Activated CD8-positive, alpha-beta T cell treated with anti-CD3 and anti-CD28 coated beads for 36 hours (primary cell): Measurements from ENCODE around the gene EHD1. TPM values are rescaled to one million over a fixed set of nuclear protein-coding genes. Genes with fewer than 3 reads are reported as not detected.
"Not testable (repeated sequence)": the region's sequence is repeated elsewhere in the genome, so short reads cannot be mapped to it uniquely, and the experiment has no call there.

Experiments
- ATAC-seq: fragments of 200-7000 bp; cut with Tn5 transposase; one replicate; pipeline ENCODE4 v1.10.0; 2021; ENCODE audit warnings: mild to moderate bottlenecking, moderate library complexity
- CTCF ChIA-PET: fragments of 350-600 bp; sonication (Branson Sonifier 250); formaldehyde crosslinking; loops from one replicate; lab custom pipeline; 2021; ENCODE audit warnings: antibody characterized with exemption; lab: Charles Lee
- POLR2A ChIA-PET: fragments of 350-600 bp; sonication (Branson Sonifier 250); formaldehyde crosslinking; loops from one replicate; lab custom pipeline; 2021; ENCODE audit warnings: antibody characterized with exemption; lab: Charles Lee
- DNase-seq: peaks from one replicate; pipeline ENCODE4 v3.0.0-alpha.2; 2020
- H3K27ac Mint-ChIP-seq: one replicate; pipeline ENCODE4 v1.8.0; 2021; ENCODE audit warnings: mild to moderate bottlenecking, mixed read lengths
- H3K27me3 Mint-ChIP-seq: one replicate; pipeline ENCODE4 v1.8.0; 2021; ENCODE audit warnings: mixed read lengths
- H3K36me3 Mint-ChIP-seq: one replicate; pipeline ENCODE4 v1.8.0; 2021; ENCODE audit warnings: low read depth, mixed read lengths
- H3K4me1 Mint-ChIP-seq: one replicate; pipeline ENCODE4 v1.8.0; 2021; ENCODE audit warnings: low read depth, mixed read lengths
- H3K4me3 Mint-ChIP-seq: one replicate; pipeline ENCODE4 v1.8.0; 2021; ENCODE audit warnings: mild to moderate bottlenecking, moderate library complexity, mixed read lengths
- H3K9me3 Mint-ChIP-seq: one replicate; pipeline ENCODE4 v1.8.0; 2021; ENCODE audit warnings: mixed read lengths
- intact Hi-C: fragments of 100-400 bp; cut with micrococcal nuclease; formaldehyde crosslinking; loops from one replicate; pipeline ENCODE4 v1.10.0; 2022
- total RNA-seq, 2 experiments: library from RNA; stranded (reverse); gene quantifications; one replicate each; pipeline ENCODE4 v1.2.3, GENCODE V29; 2021
- TF ChIP-seq, protein P1 (sequence below): fragments of 200-600 bp; IDR thresholded peaks from one replicate; pipeline ENCODE4 v1.8.0; 2022; ENCODE audit warnings: antibody characterized with exemption, mild to moderate bottlenecking

EHD1 gene
- total RNA-seq, 2 experiments from 2014 or later = 60.3 to 65.1 TPM

DNA sequence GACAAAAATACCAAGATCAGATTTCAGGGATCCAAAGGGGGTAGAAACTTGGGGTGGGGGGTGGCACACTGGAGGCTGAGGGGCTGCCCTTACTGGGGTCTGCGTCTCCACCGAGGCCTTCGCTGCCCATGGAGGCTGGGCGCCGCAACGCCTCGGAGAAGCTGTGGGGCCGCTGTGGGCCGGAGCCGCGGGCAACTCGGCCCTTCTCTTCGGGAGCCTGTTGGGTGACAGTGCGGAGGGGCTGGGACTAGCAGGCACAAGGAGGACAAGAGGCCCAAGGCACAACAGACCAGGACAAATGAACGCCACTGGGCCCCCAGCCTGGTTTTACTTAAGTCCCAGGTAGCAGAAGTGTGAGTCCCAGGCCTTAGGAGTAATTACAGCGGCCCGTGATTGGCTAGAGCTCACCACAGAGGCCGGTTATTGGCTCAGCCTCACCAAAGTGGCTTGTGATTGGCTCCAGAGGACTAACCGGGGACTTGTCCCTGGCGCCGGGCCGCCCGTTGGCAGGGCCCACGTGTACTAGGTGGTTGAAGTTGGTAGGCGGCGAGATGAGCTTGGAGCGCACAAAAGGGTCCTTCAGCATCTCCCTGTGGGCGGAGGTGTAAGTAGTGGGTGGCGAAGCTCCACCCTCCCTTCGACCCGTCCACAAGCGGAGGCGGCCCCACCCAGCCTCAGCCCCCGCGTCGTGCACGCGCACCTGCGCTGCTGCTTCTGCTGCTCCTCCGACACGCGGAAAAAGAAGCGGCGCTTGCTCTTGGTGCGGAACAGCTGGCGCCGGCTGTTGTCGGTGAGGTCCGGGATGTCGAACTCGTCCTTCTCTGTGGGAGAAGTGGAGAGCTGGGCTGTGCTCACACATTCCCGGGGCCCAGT lies 51.6 kb downstream of the EHD1 start:
- H3K27me3 Mint-ChIP-seq = no peaks in the 10 kb centered on the region
- ChIA-PET CTCF (no interaction called here), POLR2A (no interaction called here)
- H3K36me3 Mint-ChIP-seq = no peaks in the 10 kb centered on the region
- no peak for ATAC-seq
- H3K9me3 Mint-ChIP-seq = no peaks in the 10 kb centered on the region
- no peaks in the 10 kb centered on the region for H3K4me1 Mint-ChIP-seq
- no peak for DNase-seq
- no peak overlapping the region for H3K27ac Mint-ChIP-seq
- H3K4me3 Mint-ChIP-seq = no peak overlapping the region
- intact Hi-C loops = no loop called here
- TF ChIP-seq, protein P1, sequence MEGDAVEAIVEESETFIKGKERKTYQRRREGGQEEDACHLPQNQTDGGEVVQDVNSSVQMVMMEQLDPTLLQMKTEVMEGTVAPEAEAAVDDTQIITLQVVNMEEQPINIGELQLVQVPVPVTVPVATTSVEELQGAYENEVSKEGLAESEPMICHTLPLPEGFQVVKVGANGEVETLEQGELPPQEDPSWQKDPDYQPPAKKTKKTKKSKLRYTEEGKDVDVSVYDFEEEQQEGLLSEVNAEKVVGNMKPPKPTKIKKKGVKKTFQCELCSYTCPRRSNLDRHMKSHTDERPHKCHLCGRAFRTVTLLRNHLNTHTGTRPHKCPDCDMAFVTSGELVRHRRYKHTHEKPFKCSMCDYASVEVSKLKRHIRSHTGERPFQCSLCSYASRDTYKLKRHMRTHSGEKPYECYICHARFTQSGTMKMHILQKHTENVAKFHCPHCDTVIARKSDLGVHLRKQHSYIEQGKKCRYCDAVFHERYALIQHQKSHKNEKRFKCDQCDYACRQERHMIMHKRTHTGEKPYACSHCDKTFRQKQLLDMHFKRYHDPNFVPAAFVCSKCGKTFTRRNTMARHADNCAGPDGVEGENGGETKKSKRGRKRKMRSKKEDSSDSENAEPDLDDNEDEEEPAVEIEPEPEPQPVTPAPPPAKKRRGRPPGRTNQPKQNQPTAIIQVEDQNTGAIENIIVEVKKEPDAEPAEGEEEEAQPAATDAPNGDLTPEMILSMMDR = no peak

DNA sequence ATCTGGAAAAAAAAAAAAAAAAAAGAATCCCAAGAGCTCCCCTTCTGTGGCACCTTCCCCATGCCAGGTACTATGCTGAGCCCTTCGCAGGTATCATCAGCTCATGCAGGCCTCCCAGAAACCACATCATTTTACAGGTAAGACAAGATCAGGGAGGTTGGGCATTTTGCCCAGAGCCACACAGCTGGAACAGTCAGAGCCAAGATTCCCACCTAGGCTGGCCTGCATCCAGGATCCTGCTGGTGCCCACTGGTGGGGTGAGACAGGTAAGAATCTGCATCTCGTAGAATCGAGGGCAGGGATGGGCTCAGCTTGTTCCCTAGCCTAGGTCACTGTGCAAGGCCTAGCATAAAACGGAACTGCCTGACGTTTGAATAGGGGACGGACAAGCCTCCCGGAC lies 52.4 kb downstream of the EHD1 start:
- Mint-ChIP-seq H3K4me3 (no peak overlapping the region), H3K9me3 (no peaks in the 10 kb centered on the region), H3K27ac (no peak overlapping the region), H3K4me1 (no peaks in the 10 kb centered on the region), H3K36me3 (no peaks in the 10 kb centered on the region), H3K27me3 (no peaks in the 10 kb centered on the region)
- ChIA-PET POLR2A (no interaction called here), CTCF (no interaction called here)
- no peak for ATAC-seq
- no peak for DNase-seq
- TF ChIP-seq, protein P1 = no peak
- intact Hi-C loops = no loop called here

DNA sequence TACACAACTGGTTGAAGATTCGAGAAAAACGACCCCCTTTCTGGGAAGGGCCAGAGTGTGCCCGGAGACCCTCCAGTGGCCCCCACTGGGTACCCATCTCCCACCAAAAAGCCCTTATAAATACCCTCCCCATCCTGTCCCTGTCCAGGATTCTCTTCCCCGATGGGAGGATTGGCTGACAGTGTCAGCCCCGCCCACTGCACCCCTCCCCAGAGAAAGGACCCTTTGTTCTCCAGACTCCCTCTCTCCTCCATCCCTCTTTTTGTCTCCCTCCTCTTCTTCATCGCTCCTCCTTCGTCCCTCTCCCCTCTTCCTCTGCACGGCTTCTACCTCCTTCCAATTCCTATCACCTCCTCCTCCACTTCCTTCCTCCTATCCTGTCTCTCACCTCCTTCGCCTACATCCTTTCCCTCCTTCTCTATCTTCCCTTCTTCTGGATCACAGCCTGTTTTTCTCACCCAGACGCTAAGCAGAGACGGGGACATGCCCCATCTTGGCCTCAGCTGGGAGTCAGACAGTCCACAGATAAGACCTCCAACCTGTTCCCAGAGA lies 54.8 kb downstream of the EHD1 start:
- intact Hi-C loops = no loop called here
- CTCF ChIA-PET = no interaction called here

DNA sequence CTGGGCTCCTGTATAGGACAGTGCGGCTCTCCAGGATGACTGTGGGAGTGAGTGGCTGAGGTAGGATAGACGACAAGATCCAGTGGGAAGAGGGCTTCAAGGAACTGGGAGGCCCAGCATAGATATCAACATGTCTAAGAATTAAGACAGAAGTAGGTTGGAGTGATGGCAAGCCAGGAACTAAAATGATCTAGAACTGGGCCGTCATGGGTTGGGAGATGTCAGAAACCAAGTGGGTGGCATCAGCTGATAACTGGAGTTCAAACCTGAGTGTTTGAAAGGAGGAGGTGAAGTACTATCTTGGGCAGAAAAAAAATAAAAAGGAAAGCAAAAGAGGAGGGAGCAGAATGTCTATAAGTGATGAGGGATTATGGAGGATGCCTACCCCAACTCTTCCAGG lies 60.9 kb downstream of the EHD1 start:
- H3K4me1 Mint-ChIP-seq = no peaks in the 10 kb centered on the region

More for the DNA sequence above, 54.8 kb downstream of the EHD1 start:
- Mint-ChIP-seq H3K9me3 (no peaks in the 10 kb centered on the region), H3K4me3 (no peak overlapping the region), H3K27ac (no peak overlapping the region), H3K36me3 (no peaks in the 10 kb centered on the region), H3K27me3 (no peaks in the 10 kb centered on the region), H3K4me1 (no peaks in the 10 kb centered on the region)
- no peak for DNase-seq
- TF ChIP-seq, protein P1 = no peak
- POLR2A ChIA-PET = no interaction called here
- no peak for ATAC-seq

DNA sequence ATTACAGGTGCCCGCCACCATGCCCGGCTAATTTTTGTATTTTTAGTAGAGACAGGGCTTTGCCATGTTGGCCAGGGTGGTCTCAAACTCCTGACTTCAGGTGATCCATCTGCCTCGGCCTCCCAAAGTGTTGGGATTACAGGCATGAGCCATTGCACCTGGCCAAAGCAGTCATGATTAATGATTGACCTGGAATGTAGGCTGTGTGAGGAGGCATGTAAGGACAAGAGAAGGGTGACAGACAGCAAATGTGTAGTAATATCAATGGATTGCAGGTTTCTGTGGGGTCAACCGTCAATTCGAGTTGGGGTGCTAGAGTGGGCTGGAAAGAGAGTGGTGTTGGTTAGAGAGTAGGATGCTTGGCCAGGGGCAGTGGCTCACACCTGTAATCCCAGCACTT lies 63.0 kb downstream of the EHD1 start:
- DNase-seq, H3K4me1 Mint-ChIP-seq, POLR2A ChIA-PET, H3K27me3 Mint-ChIP-seq, ATAC-seq, intact Hi-C loops, H3K4me3 Mint-ChIP-seq, H3K27ac Mint-ChIP-seq, H3K36me3 Mint-ChIP-seq, H3K9me3 Mint-ChIP-seq: not testable (repeated sequence)
- CTCF ChIA-PET = interaction anchor here (0.9 kb wide), 1 partner anchor 29 kb away, joined by 3 read pairs; the partner anchor contains the start of gene CDC42BPG

More for the DNA sequence above, 60.9 kb downstream of the EHD1 start:
- Mint-ChIP-seq H3K36me3 (no peaks in the 10 kb centered on the region), H3K27ac (no peak overlapping the region), H3K4me3 (no peak overlapping the region), H3K9me3 (no peaks in the 10 kb centered on the region), H3K27me3 (no peaks in the 10 kb centered on the region)
- intact Hi-C loops = no loop called here
- DNase-seq = no peak
- ChIA-PET POLR2A (no interaction called here), CTCF (interaction anchor here (0.6 kb wide), 1 partner anchor 411 kb away, joined by 4 read pairs; no protein-coding TSS in a partner anchor)
- ATAC-seq = no peak
- TF ChIP-seq, protein P1 = no peak
